GM21360 (cell line): Measurements from ENCODE around the gene VPS26A.
"Not testable (repeated sequence)": the region's sequence is repeated elsewhere in the genome, so short reads cannot be mapped to it uniquely, and the experiment has no call there.

ENCODE experiments used
- ATAC-seq: cut with Tn5 transposase; IDR thresholded peaks from one replicate; pipeline ENCODE4 v1.9.1; 2021; ENCODE audit warnings: mild to moderate bottlenecking, moderate library complexity; ENCODE audit not compliant: unreplicated experiment

Gene VPS26A

GRCh38 chr10:69102440-69102839 lies 21.5 kb upstream of the VPS26A start:
- ATAC-seq, result no peak

GRCh38 chr10:69103784-69104183 lies 20.2 kb upstream of the VPS26A start:
- no peak for ATAC-seq

GRCh38 chr10:69104994-69105790 lies 18.8 kb upstream of the VPS26A start:
- no peak for ATAC-seq

GRCh38 chr10:69107176-69107490 lies 16.8 kb upstream of the VPS26A start:
- no peak for ATAC-seq

- no peak for ATAC-seq
Observed at GRCh38 chr10:69107699-69108098, 16.3 kb upstream of the VPS26A start.

- no peak for ATAC-seq
Observed at GRCh38 chr10:69119896-69120295, 4.1 kb upstream of the VPS26A start.

- ATAC-seq, result peak; percentile 19
Observed at GRCh38 chr10:69123306-69123746, 652 bp upstream of the VPS26A start.

- peak; percentile 24 for ATAC-seq
Observed at GRCh38 chr10:69124563-69125268, 738 bp downstream of the VPS26A start.

- no peak for ATAC-seq
Observed at GRCh38 chr10:69125554-69125953, 1.6 kb downstream of the VPS26A start.

- no peak for ATAC-seq
Observed at GRCh38 chr10:69130251-69130650, 6.3 kb downstream of the VPS26A start.

GRCh38 chr10:69139961-69140360 lies 16.0 kb downstream of the VPS26A start:
- no peak for ATAC-seq

GRCh38 chr10:69141304-69141703 lies 17.3 kb downstream of the VPS26A start:
- no peak for ATAC-seq

GRCh38 chr10:69142074-69142473 lies 18.1 kb downstream of the VPS26A start:
- ATAC-seq, result not testable (repeated sequence)

- ATAC-seq, result no peak
Observed at GRCh38 chr10:69142983-69143382, 19.0 kb downstream of the VPS26A start.

- ATAC-seq, result no peak
Observed at GRCh38 chr10:69145329-69145728, 21.4 kb downstream of the VPS26A start.

GRCh38 chr10:69145864-69146263 lies 21.9 kb downstream of the VPS26A start:
- ATAC-seq, result no peak

- no peak for ATAC-seq
Observed at GRCh38 chr10:69146759-69147158, 22.8 kb downstream of the VPS26A start.

- no peak for ATAC-seq
Observed at GRCh38 chr10:69151984-69152383, 28.0 kb downstream of the VPS26A start.

- no peak for ATAC-seq
Observed at GRCh38 chr10:69153227-69153626, 29.2 kb downstream of the VPS26A start.

GRCh38 chr10:69160809-69161241 lies 36.8 kb downstream of the VPS26A start:
- no peak for ATAC-seq

- ATAC-seq, result no peak
Observed at GRCh38 chr10:69168493-69168892, 44.5 kb downstream of the VPS26A start.

- no peak for ATAC-seq
Observed at GRCh38 chr10:69172241-69172982, 48.4 kb downstream of the VPS26A start.
